ENCODE data around the gene TEDC2. TPM values are rescaled to one million over a fixed set of nuclear protein-coding genes. Genes with fewer than 3 reads are reported as not detected.

Gene TEDC2
- total and polyA plus RNA-seq, 10 of the 15 experiments (the other 5 are each of a cell fraction or from before 2014, with no cell fraction given), result 0.23 to 47.9 (median 19.1) TPM

GRCh38 chr16:2464333-2464732 is 4.4 kb downstream of the TEDC2 start (continued):
- TF ChIP-seq, protein P1, sequence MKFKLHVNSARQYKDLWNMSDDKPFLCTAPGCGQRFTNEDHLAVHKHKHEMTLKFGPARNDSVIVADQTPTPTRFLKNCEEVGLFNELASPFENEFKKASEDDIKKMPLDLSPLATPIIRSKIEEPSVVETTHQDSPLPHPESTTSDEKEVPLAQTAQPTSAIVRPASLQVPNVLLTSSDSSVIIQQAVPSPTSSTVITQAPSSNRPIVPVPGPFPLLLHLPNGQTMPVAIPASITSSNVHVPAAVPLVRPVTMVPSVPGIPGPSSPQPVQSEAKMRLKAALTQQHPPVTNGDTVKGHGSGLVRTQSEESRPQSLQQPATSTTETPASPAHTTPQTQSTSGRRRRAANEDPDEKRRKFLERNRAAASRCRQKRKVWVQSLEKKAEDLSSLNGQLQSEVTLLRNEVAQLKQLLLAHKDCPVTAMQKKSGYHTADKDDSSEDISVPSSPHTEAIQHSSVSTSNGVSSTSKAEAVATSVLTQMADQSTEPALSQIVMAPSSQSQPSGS (IDR thresholded peaks at IDR 0.05; ENCODE audit: low read length), result no peak
- TF ChIP-seq, protein P2, sequence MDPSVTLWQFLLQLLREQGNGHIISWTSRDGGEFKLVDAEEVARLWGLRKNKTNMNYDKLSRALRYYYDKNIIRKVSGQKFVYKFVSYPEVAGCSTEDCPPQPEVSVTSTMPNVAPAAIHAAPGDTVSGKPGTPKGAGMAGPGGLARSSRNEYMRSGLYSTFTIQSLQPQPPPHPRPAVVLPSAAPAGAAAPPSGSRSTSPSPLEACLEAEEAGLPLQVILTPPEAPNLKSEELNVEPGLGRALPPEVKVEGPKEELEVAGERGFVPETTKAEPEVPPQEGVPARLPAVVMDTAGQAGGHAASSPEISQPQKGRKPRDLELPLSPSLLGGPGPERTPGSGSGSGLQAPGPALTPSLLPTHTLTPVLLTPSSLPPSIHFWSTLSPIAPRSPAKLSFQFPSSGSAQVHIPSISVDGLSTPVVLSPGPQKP (IDR thresholded peaks at IDR 0.05; ENCODE audit: low read depth, low read length), result no peak
- TF ChIP-seq FOXK2 (IDR thresholded peaks at IDR 0.05) (no peak), RBBP5 (conservative IDR thresholded peaks at IDR 0.05) (no peak), EED (IDR thresholded peaks at IDR 0.05; ENCODE audit: low read depth) (no peak)
- TF ChIP-seq, protein P3, sequence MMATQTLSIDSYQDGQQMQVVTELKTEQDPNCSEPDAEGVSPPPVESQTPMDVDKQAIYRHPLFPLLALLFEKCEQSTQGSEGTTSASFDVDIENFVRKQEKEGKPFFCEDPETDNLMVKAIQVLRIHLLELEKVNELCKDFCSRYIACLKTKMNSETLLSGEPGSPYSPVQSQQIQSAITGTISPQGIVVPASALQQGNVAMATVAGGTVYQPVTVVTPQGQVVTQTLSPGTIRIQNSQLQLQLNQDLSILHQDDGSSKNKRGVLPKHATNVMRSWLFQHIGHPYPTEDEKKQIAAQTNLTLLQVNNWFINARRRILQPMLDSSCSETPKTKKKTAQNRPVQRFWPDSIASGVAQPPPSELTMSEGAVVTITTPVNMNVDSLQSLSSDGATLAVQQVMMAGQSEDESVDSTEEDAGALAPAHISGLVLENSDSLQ (IDR thresholded peaks at IDR 0.05), result no peak

DNA sequence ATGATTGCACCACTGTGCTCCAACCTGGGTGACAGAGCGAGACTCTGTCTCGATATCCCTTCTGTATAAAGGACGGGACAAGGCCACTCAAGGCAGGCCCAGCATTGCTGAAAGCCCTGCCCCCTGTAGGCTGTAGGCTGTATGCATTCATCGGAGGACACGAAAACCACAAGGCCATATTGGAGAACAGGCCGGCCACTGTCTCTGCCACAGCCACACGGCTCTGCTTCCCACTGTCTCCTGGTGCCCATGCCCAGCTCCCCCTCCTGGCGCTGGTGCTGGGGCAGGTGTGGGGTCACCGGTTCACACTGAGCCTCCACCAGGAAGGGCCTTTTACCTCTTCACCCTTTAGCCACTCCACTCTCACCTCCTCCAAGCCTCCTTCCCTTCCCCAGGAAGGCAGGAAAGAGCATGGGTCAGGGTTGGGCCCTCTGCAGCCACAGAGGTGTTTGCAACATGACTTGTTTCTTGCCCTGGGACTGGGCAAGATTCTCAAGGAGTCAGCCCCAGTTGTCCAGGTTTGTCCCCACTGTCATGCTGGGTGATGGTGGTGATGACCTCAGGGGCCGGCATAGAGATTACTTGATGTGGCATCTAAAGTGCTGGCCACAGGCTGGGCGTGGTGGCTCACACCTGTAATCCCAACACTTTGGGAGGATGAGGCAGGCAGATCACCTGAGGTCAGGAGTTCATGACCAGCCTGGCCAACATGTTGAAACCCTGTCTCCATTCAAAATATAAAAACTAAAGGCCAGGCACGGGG is 5.9 kb downstream of the TEDC2 start:
- Histone ChIP-seq H3K9ac (ENCODE audit: control insufficient read depth, insufficient read depth, low read length) (no peak overlapping the region), H2AFZ (ENCODE audit: control insufficient read depth, low read depth, low read length) (no peak overlapping the region), H3K4me1 (ENCODE audit: control insufficient read depth, insufficient read depth, low read length) (peaks cover 9% of the 10 kb centered on the region), H3K9me3 (replicated peaks; ENCODE audit: control insufficient read depth, insufficient read depth, low read length) (no peaks in the 10 kb centered on the region), H3K27ac (ENCODE audit: control insufficient read depth, insufficient read depth) (no peak overlapping the region), H3K79me2 (ENCODE audit: control insufficient read depth, insufficient read depth, low read length) (peaks cover 1% of the 10 kb centered on the region; the same call in 1 of the 2 replicates), H3K4me3 (no peak overlapping the region), H3K4me2 (ENCODE audit: control insufficient read depth, insufficient read depth) (no peak overlapping the region), H3K36me3 (ENCODE audit: control insufficient read depth in 2 of 2, insufficient read depth in 2 of 2, low read length in 1 of 2) (no peaks in the 10 kb centered on the region; a peak in 1 of 4 replicates), H4K20me1 (ENCODE audit: control insufficient read depth, insufficient read depth) (no peaks in the 10 kb centered on the region), H3K27me3 (replicated peaks in 1 of 2; ENCODE audit: control insufficient read depth in 2 of 2, insufficient read depth in 2 of 2, low read length in 1 of 2) (peaks cover 0 to 2% of the 10 kb centered on the region in 2 experiments; a peak in 1 of 4 replicates)
- ATAC-seq (no peak), FAIRE-seq (no peak), DNase-seq (ENCODE audit: low read depth, low spot score) (no peak)
- WGBS (ENCODE audit: insufficient coverage, insufficient replicate concordance, low lambda C conversion rate, missing lambda C conversion rate), result 89% methylated on average over 12 of the region's 12 CpGs
- intact Hi-C loops (cut with micrococcal nuclease; ENCODE audit: unreplicated experiment), result loop anchor here (5.0 kb wide), 1 partner anchor 41 kb away; no protein-coding TSS in a partner anchor
- ChIA-PET RAD21 (ENCODE audit: unreplicated experiment) (no interaction called here), SMC1A (ENCODE audit: uncharacterized antibody, unreplicated experiment) (no interaction called here), CTCF (no interaction called here), POLR2A (no interaction called here)
- BruUV-seq (replicated peaks), result no TSS peak
- in situ Hi-C loops (cut with MboI), result no loop called here
- TF ChIP-seq CTCF (IDR thresholded peaks at IDR 0.05 in 2 of 3, conservative IDR thresholded peaks at IDR 0.05 in 1 of 3; ENCODE audit: control insufficient read depth in 2 of 3, extremely low read depth in 1 of 3, insufficient read depth in 1 of 3, low read depth in 3 of 3, low read length in 3 of 3) (peak; percentile 16 to 33 (median 29); a peak in 3 of 6 replicates), SREBF2 (IDR thresholded peaks at IDR 0.05; ENCODE audit: low read length) (no peak), RUNX3 (IDR thresholded peaks at IDR 0.05; ENCODE audit: low read length) (0 out of 2 replicates have a peak, but pooled peaks have one; percentile 21)
- TF ChIP-seq, protein P1 (IDR thresholded peaks at IDR 0.05; ENCODE audit: low read length), result no peak
- TF ChIP-seq, protein P4, sequence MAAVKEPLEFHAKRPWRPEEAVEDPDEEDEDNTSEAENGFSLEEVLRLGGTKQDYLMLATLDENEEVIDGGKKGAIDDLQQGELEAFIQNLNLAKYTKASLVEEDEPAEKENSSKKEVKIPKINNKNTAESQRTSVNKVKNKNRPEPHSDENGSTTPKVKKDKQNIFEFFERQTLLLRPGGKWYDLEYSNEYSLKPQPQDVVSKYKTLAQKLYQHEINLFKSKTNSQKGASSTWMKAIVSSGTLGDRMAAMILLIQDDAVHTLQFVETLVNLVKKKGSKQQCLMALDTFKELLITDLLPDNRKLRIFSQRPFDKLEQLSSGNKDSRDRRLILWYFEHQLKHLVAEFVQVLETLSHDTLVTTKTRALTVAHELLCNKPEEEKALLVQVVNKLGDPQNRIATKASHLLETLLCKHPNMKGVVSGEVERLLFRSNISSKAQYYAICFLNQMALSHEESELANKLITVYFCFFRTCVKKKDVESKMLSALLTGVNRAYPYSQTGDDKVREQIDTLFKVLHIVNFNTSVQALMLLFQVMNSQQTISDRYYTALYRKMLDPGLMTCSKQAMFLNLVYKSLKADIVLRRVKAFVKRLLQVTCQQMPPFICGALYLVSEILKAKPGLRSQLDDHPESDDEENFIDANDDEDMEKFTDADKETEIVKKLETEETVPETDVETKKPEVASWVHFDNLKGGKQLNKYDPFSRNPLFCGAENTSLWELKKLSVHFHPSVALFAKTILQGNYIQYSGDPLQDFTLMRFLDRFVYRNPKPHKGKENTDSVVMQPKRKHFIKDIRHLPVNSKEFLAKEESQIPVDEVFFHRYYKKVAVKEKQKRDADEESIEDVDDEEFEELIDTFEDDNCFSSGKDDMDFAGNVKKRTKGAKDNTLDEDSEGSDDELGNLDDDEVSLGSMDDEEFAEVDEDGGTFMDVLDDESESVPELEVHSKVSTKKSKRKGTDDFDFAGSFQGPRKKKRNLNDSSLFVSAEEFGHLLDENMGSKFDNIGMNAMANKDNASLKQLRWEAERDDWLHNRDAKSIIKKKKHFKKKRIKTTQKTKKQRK (IDR thresholded peaks at IDR 0.05; ENCODE audit: low read depth, low read length), result no peak

Data from GM12878 (cell line).